ENCODE measurements around the gene TCTA. TPM values are rescaled to one million over a fixed set of nuclear protein-coding genes. Genes with fewer than 3 reads are reported as not detected.

The TCTA gene
- total RNA-seq, 6 experiments from 2014 or later, result 45.5 to 58.7 (median 49.9) TPM

DNA sequence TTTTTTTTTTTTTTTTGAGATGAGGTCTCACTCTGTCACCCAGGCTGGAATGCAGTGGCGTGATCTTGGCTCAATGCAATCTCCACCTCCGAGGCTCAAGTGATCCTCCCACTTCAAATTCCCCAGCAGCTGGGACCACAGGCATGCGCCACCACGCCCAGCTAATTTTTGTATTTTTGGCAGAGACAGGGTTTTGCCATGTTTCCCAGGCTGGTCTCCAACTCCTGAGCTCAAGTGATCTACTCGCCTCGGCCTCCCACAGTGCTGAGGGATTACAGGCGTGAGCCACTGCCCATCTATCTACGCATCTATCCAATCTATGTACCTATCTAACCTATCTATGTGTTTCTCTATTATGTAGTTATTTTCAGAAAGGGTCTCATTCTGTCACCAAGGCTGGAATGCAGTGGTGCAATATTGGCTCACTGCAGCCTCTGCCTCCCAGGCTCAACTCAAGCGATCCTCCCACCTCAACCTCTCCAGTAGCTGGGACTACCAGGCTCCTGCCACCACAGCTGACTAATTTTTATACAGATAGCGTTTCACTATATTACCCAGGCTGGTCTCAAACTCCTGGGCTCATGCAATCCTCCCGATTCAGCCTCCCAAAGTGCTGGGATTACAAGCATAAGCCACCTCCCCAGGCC, 33.9 kb upstream of the TCTA start:
- peak overlapping the region; percentile 27; the same call in 1 of the 2 replicates for H3K4me3 Mint-ChIP-seq
- TF ChIP-seq, protein P1, sequence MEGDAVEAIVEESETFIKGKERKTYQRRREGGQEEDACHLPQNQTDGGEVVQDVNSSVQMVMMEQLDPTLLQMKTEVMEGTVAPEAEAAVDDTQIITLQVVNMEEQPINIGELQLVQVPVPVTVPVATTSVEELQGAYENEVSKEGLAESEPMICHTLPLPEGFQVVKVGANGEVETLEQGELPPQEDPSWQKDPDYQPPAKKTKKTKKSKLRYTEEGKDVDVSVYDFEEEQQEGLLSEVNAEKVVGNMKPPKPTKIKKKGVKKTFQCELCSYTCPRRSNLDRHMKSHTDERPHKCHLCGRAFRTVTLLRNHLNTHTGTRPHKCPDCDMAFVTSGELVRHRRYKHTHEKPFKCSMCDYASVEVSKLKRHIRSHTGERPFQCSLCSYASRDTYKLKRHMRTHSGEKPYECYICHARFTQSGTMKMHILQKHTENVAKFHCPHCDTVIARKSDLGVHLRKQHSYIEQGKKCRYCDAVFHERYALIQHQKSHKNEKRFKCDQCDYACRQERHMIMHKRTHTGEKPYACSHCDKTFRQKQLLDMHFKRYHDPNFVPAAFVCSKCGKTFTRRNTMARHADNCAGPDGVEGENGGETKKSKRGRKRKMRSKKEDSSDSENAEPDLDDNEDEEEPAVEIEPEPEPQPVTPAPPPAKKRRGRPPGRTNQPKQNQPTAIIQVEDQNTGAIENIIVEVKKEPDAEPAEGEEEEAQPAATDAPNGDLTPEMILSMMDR (IDR thresholded peaks at IDR 0.05), result no peak
- H3K36me3 Mint-ChIP-seq (ENCODE audit: low read depth), result peaks cover 46% of the 10 kb centered on the region
- H3K4me1 Mint-ChIP-seq (ENCODE audit: low read depth), result peaks cover 25% of the 10 kb centered on the region
- H3K27ac Mint-ChIP-seq, result peak overlapping the region; percentile 71
- H3K9me3 Mint-ChIP-seq, result peaks cover 31% of the 10 kb centered on the region
- H3K27me3 Mint-ChIP-seq (ENCODE audit: insufficient read depth), result peaks cover 3% of the 10 kb centered on the region; the same call in 1 of the 2 replicates
- peak; percentile 73 for DNase-seq

DNA sequence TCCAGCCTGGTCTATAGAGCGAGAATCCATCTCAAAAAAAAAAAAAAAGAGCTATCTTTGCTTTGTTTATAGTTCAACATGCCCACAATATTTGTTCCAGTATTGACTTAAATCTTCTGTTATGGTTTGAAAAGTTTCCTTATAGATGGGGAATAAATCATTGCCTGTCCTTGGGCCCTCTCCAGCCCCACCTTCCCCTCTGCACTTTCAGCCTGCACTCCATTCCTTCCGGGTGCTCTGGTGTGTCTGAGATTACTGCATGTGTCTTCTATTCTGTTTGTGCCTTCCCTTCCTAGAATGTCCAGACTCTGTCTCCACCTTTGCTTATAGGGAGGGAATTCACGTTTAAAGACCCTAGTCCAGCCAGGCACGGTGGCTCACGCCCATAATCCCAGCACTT, 28.8 kb upstream of the TCTA start:
- Mint-ChIP-seq H3K27ac (no peak overlapping the region), H3K27me3 (ENCODE audit: insufficient read depth) (peaks cover 3% of the 10 kb centered on the region), H3K36me3 (ENCODE audit: low read depth) (peaks cover 41% of the 10 kb centered on the region), H3K4me1 (ENCODE audit: low read depth) (peaks cover 49% of the 10 kb centered on the region), H3K4me3 (no peak overlapping the region), H3K9me3 (peaks cover 13% of the 10 kb centered on the region)
- TF ChIP-seq, protein P1 (IDR thresholded peaks at IDR 0.05), result no peak
- DNase-seq, result no peak

GRCh38 chr3:49385617-49386016, 26.6 kb upstream of the TCTA start:
- peaks cover 28% of the 10 kb centered on the region for H3K36me3 Mint-ChIP-seq (ENCODE audit: low read depth)
- peaks cover 2% of the 10 kb centered on the region for H3K27me3 Mint-ChIP-seq (ENCODE audit: insufficient read depth)
- no peak for DNase-seq
- H3K27ac Mint-ChIP-seq, result no peak overlapping the region
- no peaks in the 10 kb centered on the region for H3K9me3 Mint-ChIP-seq
- TF ChIP-seq, protein P1 (IDR thresholded peaks at IDR 0.05), result no peak
- H3K4me1 Mint-ChIP-seq (ENCODE audit: low read depth), result peaks cover 36% of the 10 kb centered on the region
- no peak overlapping the region for H3K4me3 Mint-ChIP-seq

DNA sequence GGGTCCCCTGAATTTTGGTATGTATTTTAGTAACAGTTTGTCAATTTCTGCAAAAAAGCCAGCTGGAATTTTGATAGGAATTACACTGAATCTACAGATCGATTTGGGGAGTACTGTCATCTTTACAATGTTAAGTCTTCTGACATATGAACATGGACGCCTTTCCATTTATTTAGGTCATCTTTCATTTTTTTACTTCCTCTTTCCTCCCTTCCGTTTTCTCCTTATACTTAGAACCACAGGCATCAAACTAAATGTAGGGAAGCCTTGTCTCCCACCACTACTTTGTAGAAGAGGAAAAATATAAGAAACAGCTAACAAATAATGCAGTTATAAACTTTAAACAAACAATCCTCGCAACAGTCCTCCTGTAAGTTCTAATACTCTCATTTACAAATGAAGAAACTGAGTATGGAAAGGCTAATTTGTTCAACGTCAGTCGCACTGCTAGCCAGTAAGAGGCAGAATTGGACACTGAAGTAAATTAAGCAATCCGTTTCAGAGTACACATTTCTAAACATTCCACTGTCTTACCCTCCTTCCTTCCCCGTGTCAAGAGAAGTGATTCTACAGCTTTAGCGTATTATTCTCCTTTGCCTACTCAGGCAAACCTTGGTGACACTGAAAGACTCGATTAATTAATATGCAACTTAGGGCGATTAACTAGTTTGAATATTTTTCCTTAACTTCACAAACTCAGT, 26.0 kb upstream of the TCTA start:
- H3K27ac Mint-ChIP-seq, result peak overlapping the region; percentile 5; the same call in 1 of the 2 replicates
- no peaks in the 10 kb centered on the region for H3K9me3 Mint-ChIP-seq
- no peak overlapping the region for H3K4me3 Mint-ChIP-seq
- peaks cover 28% of the 10 kb centered on the region for H3K36me3 Mint-ChIP-seq (ENCODE audit: low read depth)
- peaks cover 36% of the 10 kb centered on the region for H3K4me1 Mint-ChIP-seq (ENCODE audit: low read depth)
- DNase-seq, result no peak
- TF ChIP-seq, protein P1 (IDR thresholded peaks at IDR 0.05), result no peak
- peaks cover 2% of the 10 kb centered on the region for H3K27me3 Mint-ChIP-seq (ENCODE audit: insufficient read depth)

DNA sequence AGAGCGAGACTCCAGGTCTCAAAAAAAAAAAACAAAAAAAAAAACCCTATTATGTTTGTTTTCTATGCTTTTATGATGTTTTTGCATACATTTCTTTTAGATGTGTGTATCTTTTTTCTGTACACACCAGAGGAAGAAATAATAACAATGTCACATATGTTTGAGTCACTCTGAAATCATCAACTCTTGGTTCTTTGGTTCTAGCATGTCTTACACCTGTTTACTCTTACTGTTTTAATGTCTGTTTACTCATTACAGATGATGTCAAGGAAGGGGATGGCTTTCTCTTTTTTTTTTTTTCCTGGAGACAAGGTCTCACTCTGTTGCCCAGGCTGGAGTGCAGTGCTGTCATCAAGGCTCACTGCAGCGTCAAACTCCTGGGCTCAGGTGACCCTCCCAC, 24.5 kb upstream of the TCTA start:
- Mint-ChIP-seq H3K4me1 (ENCODE audit: low read depth) (peaks cover 36% of the 10 kb centered on the region), H3K4me3 (no peak overlapping the region), H3K36me3 (ENCODE audit: low read depth) (peaks cover 28% of the 10 kb centered on the region), H3K27ac (peak overlapping the region; percentile 59), H3K9me3 (no peaks in the 10 kb centered on the region), H3K27me3 (ENCODE audit: insufficient read depth) (peaks cover 3% of the 10 kb centered on the region)
- TF ChIP-seq, protein P1 (IDR thresholded peaks at IDR 0.05), result no peak
- DNase-seq, result peak; percentile 43
